ENCODE data around the gene GLMN.

- no peak for TF ChIP-seq CTCF (IDR thresholded peaks at IDR 0.05; ENCODE audit: insufficient read depth, low read depth, low read length)
- TF ChIP-seq EZH2 (IDR thresholded peaks at IDR 0.05; ENCODE audit: insufficient read depth, low read length) = no peak
These were observed 30.8 kb upstream of the GLMN start for GRCh38 chr1:92329347-92330129.
